H1 (cell line): ENCODE measurements around the gene NOD2. TPM values are rescaled to one million over a fixed set of nuclear protein-coding genes. Genes with fewer than 3 reads are reported as not detected.

Source experiments
- BCL11A ChIP-seq, 2 experiments: IDR thresholded peaks; one replicate each; pipeline ENCODE4 v1.6.1; 2011; ENCODE audit warnings: low read depth in 2 of 2, low read length in 2 of 2, mild to moderate bottlenecking in 2 of 2
- CHD1 ChIP-seq: IDR thresholded peaks from 2 replicates; pipeline ENCODE4 v1.6.1; 2012; ENCODE audit warnings: low read depth, low read length, improper control_type of control experiment
- CHD7 ChIP-seq: fragments of 300-600 bp; sonication (generic); IDR thresholded peaks from 2 replicates; pipeline ENCODE4 v1.7.1; 2012; ENCODE audit warnings: low read length, moderate library complexity, mild to moderate bottlenecking, inconsistent platforms; ENCODE audit not compliant: insufficient replicate concordance
- E2F6 ChIP-seq: IDR thresholded peaks from 2 replicates; pipeline ENCODE4 v1.6.1; 2012; ENCODE audit warnings: inconsistent platforms
- EP300 ChIP-seq, 2 experiments: IDR thresholded peaks; 1 replicate in 1 of 2; 2 replicates in 1 of 2; pipeline ENCODE4 v1.6.1; 2011 to 2012; ENCODE audit warnings: low read depth in 2 of 2, low read length in 2 of 2, mild to moderate bottlenecking in 2 of 2, borderline replicate concordance in 1 of 2, inconsistent platforms in 1 of 2, moderate library complexity in 1 of 2
- JUND ChIP-seq: IDR thresholded peaks from 2 replicates; pipeline ENCODE4 v1.6.1; 2011; ENCODE audit warnings: mild to moderate bottlenecking, improper control_type of control experiment, low read length
- SIN3A ChIP-seq, 2 experiments: IDR thresholded peaks in 1 of 2; conservative IDR thresholded peaks in 1 of 2; 2 replicates each; pipeline ENCODE4 v1.6.1; 2011 to 2012; ENCODE audit warnings: low read length in 2 of 2, improper control_type of control experiment in 1 of 2, low read depth in 1 of 2, mild to moderate bottlenecking in 1 of 2
- polyA plus RNA-seq, 7 experiments: library from polyadenylated mRNA; depleted of rRNA in 3 of 7; stranded (reverse) in 5 of 7; unstranded in 2 of 7; fragments of >200 nt in 5 of 7; fragments of 200-250 nt in 2 of 7; gene quantifications; 1 replicate in 5 of 7; 2 replicates in 1 of 7; 4 replicates in 1 of 7; pipeline versions ENCODE4 v1.2.1 to v1.2.3, GENCODE V29; 2011 to 2013; ENCODE audit warnings: missing spikeins in 2 of 7, mixed read lengths in 2 of 7
- total RNA-seq: library from RNA; stranded (reverse); fragmentation: NEBNext Ultra II Directional; extraction: Animal tissue kit (Norgen Biotek cat#: 25700); gene quantifications from 2 replicates; pipeline ENCODE4 v1.2.1, GENCODE V29; 2021

The NOD2 gene
- total and polyA plus RNA-seq, 2 of the 8 experiments (the other 6 are each of a cell fraction or from before 2014, with no cell fraction given): 0.37 to 0.42 TPM

GRCh38 chr16:50679266-50679665, 14.1 kb upstream of the NOD2 start (continued):
- no peak for TF ChIP-seq CHD7
- no peak for TF ChIP-seq BCL11A (IDR thresholded peaks at IDR 0.05; ENCODE audit: low read depth in 2 of 2, low read length in 2 of 2)
- no peak for TF ChIP-seq CHD1
- TF ChIP-seq JUND: no peak
- TF ChIP-seq SIN3A (conservative IDR thresholded peaks at IDR 0.05 in 1 of 2, IDR thresholded peaks at IDR 0.05 in 1 of 2; ENCODE audit: low read depth in 1 of 2, low read length in 2 of 2): no peak
- TF ChIP-seq E2F6: no peak
- TF ChIP-seq EP300 (IDR thresholded peaks at IDR 0.05; ENCODE audit: borderline replicate concordance in 1 of 2, low read depth in 2 of 2, low read length in 2 of 2): no peak
